Activated CD4-positive, alpha-beta T cell treated with anti-CD3 and anti-CD28 coated beads for 1 hour (primary cell): Measurements from ENCODE around the gene RGL4.
"Not testable (repeated sequence)": the region's sequence is repeated elsewhere in the genome, so short reads cannot be mapped to it uniquely, and the experiment has no call there.

Experiments
- DNase-seq: peaks from one replicate; pipeline ENCODE4 v3.0.0-alpha.2; 2020

Gene RGL4

DNA sequence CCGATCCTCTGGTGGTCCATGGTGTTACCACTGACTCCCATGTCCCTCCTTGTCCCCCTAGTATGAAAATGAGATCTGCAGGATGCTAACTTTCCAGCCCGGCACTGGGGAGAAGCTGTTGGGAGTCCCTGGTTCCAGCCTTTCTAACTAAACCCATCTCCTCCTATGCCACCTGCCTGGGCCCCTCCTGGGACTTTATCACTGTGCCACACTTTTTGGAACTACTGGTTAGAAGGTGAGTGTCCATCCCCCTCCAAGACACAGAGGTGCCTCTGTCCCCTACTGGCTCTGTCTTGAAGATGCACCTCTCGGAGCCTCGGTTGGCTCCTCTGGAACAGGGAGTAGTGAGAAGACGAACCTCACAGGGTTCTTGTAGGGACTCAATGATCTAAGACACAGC lies at the start of gene RGL4:
Gene RGL4, plus strand, starts transcription at position 301 of the 400 bp plus-strand sequence. CDS start 1,018 bp downstream, outside the sequence.
- no peak for DNase-seq

- DNase-seq = not testable (repeated sequence)
Measured at GRCh38 chr22:23646526-23646925, 44.3 kb upstream of the RGL4 start.

DNA sequence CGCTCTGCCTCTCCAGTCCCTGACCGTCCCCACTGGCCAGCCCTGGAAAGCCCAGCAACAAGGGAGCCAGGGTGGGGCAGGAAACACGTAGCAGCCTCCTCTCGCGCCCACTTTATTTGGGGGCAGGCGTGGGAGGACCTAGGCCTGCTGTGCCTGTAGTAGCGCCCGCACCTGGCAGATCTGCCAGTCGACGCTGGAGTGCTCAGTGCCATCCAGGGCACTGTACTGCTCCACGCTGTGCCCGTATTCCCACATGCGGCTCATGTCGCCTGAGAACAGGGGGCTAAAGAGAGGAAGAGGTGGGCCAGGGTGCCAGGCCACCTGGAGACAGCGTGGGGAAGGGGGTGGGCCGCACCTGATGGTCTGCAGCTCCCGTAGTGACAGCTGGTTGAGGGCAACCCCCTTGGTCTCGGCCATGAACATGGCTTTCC lies 41.7 kb upstream of the RGL4 start:
- DNase-seq = no peak

DNA sequence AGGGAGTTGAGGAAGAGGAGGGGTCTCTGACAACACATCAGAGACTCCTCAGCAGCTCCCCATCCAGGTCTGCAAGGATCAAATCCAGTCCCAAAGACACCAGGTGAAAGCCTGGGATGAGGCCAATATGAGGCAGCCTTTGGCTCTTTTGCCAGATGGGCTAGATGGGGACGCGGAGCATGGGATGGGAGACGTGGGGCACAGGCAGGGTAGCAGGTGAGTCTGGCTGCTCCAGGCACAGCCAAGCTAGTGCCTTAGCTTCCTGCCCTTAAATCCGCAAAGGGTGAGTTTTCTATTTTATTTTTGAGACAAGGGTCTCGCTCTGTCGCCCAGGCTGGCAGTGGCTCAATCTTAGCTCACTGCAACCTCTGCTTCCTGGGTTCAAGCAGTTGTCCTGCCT lies 39.1 kb upstream of the RGL4 start:
- no peak for DNase-seq

- no peak for DNase-seq
Measured at GRCh38 chr22:23652286-23652685, 38.5 kb upstream of the RGL4 start.

- DNase-seq = no peak
Measured at GRCh38 chr22:23652711-23653110, 38.1 kb upstream of the RGL4 start.

DNA sequence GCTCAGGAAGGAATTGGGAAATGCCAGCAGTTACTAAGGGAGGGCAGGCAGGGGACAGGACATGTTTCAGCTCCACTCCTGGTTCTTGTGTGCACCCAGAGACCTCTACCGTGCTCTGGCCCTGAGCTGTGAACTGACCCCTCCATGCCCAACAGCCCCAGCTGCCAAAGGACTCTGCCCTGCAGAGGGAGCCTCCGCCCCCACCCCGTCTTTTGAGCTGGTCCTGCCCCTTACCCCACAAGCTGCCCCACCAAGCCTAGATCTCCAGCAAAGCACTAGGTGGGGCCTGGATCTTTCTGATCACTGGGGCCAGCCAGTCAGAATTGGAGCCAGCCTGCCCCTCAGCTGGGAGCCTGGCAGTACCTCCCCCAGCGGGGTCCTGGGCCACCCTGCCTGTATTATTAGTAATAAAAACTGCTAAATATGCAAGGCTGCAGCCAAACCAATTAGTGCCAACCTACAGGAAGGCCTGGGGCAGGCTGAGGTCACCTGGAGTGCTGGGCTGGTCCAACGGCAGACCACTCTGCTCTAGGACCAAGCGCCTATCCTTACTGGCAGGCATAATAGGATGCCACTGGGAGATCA lies 34.8 kb upstream of the RGL4 start:
- no peak for DNase-seq

DNA sequence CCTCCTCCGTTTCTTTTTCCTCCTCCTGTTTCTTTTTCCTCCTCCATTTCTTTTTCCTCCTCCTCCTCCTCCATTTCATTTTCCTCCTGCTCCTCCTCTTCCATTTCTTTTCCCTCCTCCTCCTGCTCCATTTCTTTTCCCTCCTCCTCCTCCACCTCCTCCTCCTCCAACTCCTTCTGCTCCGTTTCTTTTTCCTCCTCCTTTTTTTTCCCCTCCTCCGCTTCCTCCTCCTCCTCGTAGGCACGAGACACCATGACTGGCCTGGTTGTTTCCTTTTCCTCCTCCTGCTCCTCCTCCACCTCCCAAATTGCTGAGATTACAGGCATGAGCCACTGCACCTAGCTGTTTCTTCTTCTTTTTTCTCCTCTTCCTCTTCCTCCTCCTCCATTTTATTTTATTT lies 33.1 kb upstream of the RGL4 start:
- DNase-seq = no peak

DNA sequence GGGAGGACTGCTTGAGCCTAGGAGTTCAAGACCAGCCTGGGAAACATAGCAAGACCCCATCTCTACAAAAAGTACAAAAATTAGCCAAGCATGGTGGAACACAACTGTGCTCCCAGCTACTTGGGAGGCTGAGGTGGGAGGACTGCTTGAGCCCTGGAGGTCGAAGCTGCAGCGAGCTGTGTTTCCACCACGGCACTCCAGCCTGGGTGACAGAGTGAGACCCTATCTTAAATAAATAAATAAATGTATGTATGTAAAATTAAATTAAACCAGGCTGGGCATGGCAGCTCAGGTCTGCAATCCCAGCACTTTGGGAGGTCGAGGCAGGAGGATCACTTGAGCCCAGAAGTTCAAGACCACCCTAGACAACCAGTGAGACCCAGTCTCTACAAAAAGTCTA lies 30.4 kb upstream of the RGL4 start:
- not testable (repeated sequence) for DNase-seq

- DNase-seq = no peak
Measured at GRCh38 chr22:23670378-23671295, 20.2 kb upstream of the RGL4 start.

DNA sequence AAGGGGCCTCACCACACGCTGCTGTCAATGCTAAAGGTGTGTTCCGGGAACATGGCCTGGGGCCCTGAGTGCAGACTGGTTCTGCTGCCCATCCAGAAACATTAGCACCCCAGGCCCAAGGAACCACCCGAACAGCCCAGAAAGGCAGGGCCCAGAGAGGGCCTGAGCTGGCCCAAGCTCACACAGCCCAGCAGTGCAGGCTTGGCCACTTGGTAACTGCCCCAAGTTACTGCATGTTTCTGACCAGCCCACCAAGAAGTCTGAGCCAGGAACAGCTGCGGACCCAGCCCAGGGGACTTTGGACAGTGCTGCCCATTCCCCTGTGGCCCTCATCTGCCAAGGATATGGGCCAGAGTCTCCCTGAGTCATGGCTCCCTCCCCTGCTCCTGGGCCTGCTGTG lies 19.4 kb upstream of the RGL4 start:
- not testable (repeated sequence) for DNase-seq

DNA sequence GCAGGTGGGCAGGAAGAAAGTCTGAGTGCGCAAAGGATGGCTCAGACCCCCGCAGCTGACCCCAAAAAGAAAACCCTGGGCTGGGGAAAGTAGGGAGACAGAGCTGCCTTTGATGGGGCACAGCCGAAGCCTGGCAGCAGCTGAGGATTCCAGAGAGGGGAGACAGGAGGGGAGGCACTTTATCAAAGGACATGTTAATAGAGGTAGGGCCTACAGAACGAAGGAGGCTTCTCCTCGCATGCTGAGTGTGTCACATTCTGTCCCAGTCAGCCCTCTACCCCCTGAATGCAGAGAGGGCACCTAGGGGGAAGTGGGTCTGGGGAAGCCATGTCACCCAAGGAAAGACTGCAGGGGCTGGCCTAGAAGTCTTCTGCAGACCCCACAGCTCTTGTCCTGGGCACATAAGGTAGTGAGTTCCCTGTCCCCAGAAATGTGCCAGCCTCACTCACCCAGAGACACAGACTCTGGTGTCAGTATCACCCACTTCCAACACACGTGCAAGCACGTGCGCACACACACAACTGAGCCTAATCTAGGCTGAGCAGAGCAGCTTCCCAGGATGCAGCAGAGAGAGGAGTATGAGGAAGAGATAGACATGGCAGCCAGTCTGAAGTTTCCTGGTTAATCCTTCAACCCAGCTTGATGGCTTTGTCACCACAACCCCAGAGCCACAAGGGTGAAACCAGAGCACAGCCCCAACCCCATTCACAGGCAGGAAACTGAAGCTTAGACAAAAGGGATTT lies 18.3 kb upstream of the RGL4 start:
- DNase-seq = not testable (repeated sequence)

DNA sequence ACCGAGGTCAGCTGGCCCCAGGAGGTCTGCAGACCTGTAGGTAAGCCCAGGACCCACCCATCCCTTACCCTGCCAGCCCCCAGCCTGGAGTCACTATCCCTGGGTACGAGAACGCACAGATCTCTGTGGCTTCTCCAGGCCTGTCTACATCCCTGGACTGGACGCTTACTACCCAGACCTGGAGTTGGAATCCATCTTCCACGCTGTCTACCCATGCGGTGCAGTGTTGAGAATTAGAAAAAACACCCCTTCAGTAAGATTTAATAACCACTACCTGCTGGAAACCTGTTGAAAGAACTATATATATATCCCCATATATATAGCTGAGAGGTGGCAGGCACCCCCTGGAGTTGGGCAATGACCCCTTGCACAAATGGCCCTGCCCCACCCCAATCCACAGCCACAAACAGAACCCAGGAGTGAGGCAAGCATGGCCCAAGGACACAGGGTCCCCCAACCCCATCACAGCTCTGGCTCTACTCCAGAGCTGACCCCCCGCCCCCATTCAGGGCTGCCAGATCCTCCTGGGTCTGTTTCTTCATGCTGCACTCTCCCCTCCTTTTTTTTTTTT lies 17.7 kb upstream of the RGL4 start:
- DNase-seq = no peak

- DNase-seq = no peak
Measured at GRCh38 chr22:23673826-23674690, 16.8 kb upstream of the RGL4 start.

- DNase-seq = not testable (repeated sequence)
Measured at GRCh38 chr22:23674886-23675501, 15.8 kb upstream of the RGL4 start.

- DNase-seq = no peak
Measured at GRCh38 chr22:23675502-23676415, 15.1 kb upstream of the RGL4 start.

- DNase-seq = not testable (repeated sequence)
Measured at GRCh38 chr22:23676841-23677700, 13.7 kb upstream of the RGL4 start.

- no peak for DNase-seq
Measured at GRCh38 chr22:23677701-23677995, 13.2 kb upstream of the RGL4 start.

DNA sequence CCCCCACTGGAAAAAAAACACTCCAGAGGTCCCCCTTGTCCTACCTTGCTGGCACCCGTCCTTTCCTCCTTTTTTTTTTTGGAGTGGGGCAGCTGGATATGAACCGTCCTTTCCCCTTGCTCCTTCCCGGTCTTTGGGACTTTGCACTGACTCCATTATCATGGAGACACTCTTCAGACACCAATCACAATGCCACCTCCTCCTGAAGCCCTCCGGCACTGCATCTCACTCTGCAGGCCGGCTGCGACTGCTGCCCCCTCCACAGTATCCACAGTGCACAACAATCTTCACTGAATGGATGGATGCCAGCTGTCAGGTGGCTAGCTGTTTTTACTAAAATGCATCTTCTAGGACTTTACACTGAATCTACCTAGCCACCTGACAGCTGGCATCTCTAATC lies 12.7 kb upstream of the RGL4 start:
- DNase-seq = no peak
